HPDE6-E6E7 (cell line): Measurements from ENCODE around the gene CCR8.
A peak's percentile ranks its signal among the peaks of the same experiment; 100 is the strongest.

Source experiments
- DNase-seq: peaks from one replicate; pipeline ENCODE4 v3.0.0; 2011; ENCODE audit warnings: missing footprints; ENCODE audit errors: extremely low spot score

The CCR8 gene, protein sequence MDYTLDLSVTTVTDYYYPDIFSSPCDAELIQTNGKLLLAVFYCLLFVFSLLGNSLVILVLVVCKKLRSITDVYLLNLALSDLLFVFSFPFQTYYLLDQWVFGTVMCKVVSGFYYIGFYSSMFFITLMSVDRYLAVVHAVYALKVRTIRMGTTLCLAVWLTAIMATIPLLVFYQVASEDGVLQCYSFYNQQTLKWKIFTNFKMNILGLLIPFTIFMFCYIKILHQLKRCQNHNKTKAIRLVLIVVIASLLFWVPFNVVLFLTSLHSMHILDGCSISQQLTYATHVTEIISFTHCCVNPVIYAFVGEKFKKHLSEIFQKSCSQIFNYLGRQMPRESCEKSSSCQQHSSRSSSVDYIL

GRCh38 chr3:39329493-39329892 lies at the start of gene CCR8:
Gene CCR8 (plus strand): TSS chr3:39329709. CDS start chr3:39332332, 2,623 bp downstream.
- no peak for DNase-seq

- no peak for DNase-seq
Measured at GRCh38 chr3:39279745-39280517, 49.6 kb upstream of the CCR8 start, which contains the start of gene CX3CR1. Gene CX3CR1 (minus strand): TSS chr3:39280036. CDS start chr3:39266509, 13,527 bp downstream.

- DNase-seq, result no peak
Measured at GRCh38 chr3:39280571-39280970, 48.9 kb upstream of the CCR8 start.

- DNase-seq, result no peak
Measured at GRCh38 chr3:39281533-39281932, 48.0 kb upstream of the CCR8 start.

- DNase-seq, result no peak
Measured at GRCh38 chr3:39282057-39282456, 47.5 kb upstream of the CCR8 start.

GRCh38 chr3:39284457-39284881 lies 45.0 kb upstream of the CCR8 start:
- no peak for DNase-seq

GRCh38 chr3:39285332-39285731 lies 44.2 kb upstream of the CCR8 start:
- DNase-seq, result no peak

DNA sequence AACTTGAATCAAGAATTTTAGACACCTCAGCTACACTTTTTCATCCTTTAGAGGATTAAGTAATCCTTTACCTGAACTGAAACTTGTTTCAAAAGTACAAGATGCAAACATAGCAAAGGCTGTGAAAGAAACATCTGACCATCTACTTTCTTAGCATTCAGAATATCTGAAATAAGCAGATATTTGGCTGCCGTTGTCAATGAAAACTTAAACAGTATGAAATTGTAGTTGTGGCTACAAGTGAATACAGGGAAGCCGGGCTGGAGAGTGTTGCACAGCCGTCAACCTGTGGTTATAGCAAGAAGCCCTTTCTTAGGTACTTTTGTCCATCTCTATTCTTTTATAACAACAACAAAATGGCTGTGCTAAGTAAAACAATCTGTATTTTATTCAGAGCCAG lies 42.7 kb upstream of the CCR8 start:
- DNase-seq, result no peak

GRCh38 chr3:39287216-39288164 lies 42.0 kb upstream of the CCR8 start:
- DNase-seq, result no peak

DNA sequence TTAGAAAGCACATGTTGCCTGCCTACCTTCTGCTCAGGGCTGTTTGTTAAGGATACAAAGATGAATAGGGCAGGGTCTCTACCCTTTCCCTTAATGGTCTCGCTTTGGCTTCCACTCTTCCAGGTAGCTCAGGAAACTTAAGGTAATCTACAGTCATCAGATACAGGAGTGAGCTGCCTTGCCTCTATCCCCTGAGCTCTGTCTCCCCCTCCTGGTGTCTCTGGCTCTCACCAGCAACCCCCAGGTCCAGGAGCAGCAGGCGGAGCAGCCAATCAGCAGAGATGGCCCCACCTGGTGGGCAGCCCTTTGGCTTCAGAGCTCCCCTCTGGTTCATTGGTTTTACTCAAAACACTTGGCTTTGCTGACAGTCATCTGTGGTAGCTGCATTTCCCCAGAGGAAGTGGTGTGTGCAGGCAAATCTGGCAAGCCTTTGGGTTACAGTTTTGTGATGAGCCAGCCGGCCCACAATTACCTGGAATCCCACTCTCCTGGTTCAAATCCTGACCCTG lies 41.2 kb upstream of the CCR8 start:
- peak; percentile 76 for DNase-seq

DNA sequence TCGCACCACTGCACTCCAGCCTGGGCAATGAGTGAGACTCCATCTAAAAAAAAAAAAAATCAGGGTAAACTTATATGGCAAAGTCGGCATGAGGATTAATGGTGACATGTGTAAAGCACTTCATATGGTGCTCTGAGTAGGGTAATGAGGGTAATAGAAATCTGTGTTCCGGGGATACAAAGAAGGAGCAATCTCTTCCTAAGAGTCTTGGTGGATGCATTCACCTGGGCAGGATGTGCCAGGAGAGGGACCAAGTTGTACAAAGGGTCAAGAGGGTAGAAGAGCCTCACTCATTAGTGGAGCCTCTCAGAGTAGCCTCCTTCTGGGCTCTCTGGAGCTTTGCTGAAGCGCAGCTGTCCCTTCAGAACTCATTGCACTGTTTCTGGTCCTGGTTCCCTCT lies 40.4 kb upstream of the CCR8 start:
- DNase-seq, result no peak

- DNase-seq, result no peak
Measured at GRCh38 chr3:39290255-39290654, 39.3 kb upstream of the CCR8 start.

GRCh38 chr3:39291903-39292329 lies 37.6 kb upstream of the CCR8 start:
- DNase-seq, result no peak

GRCh38 chr3:39292961-39293360 lies 36.5 kb upstream of the CCR8 start:
- no peak for DNase-seq

GRCh38 chr3:39294446-39295183 lies 34.9 kb upstream of the CCR8 start:
- DNase-seq, result no peak

DNA sequence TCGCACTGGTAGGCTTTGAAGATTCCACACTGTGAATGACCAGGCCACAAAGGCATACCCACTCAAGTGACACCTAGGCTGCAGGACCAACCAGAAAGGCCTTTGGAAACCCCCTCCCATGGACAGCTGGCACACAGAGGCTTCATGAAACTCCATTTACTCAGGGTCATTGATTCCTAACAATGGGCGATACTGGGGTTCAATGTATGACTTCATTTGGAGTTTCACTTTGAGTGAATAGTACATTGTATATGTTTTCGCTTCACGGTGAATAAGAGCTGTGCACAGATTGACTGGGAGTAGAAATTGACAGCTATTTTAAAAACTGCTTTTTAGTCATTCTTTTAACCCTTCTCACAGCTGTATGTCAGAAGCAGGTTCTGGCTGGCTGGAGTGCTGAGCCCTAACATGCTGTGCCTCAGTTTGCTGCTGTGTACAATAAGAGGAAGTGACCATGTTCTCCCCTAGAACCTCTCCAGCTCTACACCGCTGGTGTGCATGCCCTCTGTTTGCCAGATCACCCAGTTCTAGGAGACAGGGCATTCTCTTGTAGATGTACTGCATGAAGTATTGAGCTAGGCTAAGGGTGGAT lies 34.2 kb upstream of the CCR8 start:
- DNase-seq, result no peak

GRCh38 chr3:39296197-39297077 lies 33.1 kb upstream of the CCR8 start:
- DNase-seq, result no peak

- no peak for DNase-seq
Measured at GRCh38 chr3:39299279-39299678, 30.2 kb upstream of the CCR8 start.

GRCh38 chr3:39302178-39302577 lies 27.3 kb upstream of the CCR8 start:
- DNase-seq, result no peak
